ENCODE data around the gene CCDC91.

Gene CCDC91

GRCh38 chr12:28550757-28551704 is 360.8 kb downstream of the CCDC91 start:
- no peaks in the 10 kb centered on the region for H3K79me1 ChIP-seq (replicated peaks; ENCODE audit: low read length, poor library complexity, severe bottlenecking)
- H3K9ac ChIP-seq (ENCODE audit: low read length) = peak overlapping the region; percentile 86
- no peak overlapping the region for H3K14ac ChIP-seq (ENCODE audit: low read length in 2 of 2)
- no peak overlapping the region for H4K8ac ChIP-seq (ENCODE audit: low read length)
- DNase-seq = peak; percentile 40
- peaks cover 1% of the 10 kb centered on the region for H3K4me1 ChIP-seq (ENCODE audit: control insufficient read depth, insufficient read depth, low read depth, low read length)
- H3K36me3 ChIP-seq (ENCODE audit: control insufficient read depth in 1 of 2, insufficient read depth in 2 of 2, low read depth in 1 of 2, low read length in 2 of 2) = no peaks in the 10 kb centered on the region
- no peak overlapping the region for H2BK120ac ChIP-seq (ENCODE audit: low read depth, low read length)
- no peaks in the 10 kb centered on the region for H3K27me3 ChIP-seq (ENCODE audit: control insufficient read depth in 1 of 2, insufficient read depth in 1 of 2, low read length in 2 of 2)
- H2AK5ac ChIP-seq (ENCODE audit: low read length, severe bottlenecking) = no peak overlapping the region
- no peak overlapping the region for H2BK5ac ChIP-seq (ENCODE audit: low read depth, low read length, poor library complexity, severe bottlenecking)
- no peaks in the 10 kb centered on the region for H3K9me3 ChIP-seq (ENCODE audit: control insufficient read depth, low read length)
- no peak overlapping the region for H3K4me2 ChIP-seq (ENCODE audit: low read length, poor library complexity, severe bottlenecking)
- H3K4me3 ChIP-seq (ENCODE audit: insufficient read depth in 1 of 2, low read depth in 1 of 2, low read length in 2 of 2) = peak overlapping the region in 1 of 2 experiments; percentile 11
- 29% methylated on average over 1 of the region's 4 CpGs for WGBS
- no peak overlapping the region for H2BK15ac ChIP-seq (ENCODE audit: low read depth, poor library complexity, severe bottlenecking)
- no peak overlapping the region for H2BK12ac ChIP-seq (ENCODE audit: low read length in 2 of 2)
- no peak overlapping the region for H2AFZ ChIP-seq (ENCODE audit: low read depth, low read length)
- no peak overlapping the region for H3K18ac ChIP-seq (ENCODE audit: low read depth in 1 of 2, low read length in 2 of 2)
- peak overlapping the region; percentile 60 for H3K27ac ChIP-seq (ENCODE audit: low read length, poor library complexity, severe bottlenecking)
- no peak overlapping the region for H3K23ac ChIP-seq (ENCODE audit: low read length in 2 of 2)
- H3K4ac ChIP-seq (ENCODE audit: low read depth in 1 of 2, low read length in 2 of 2) = no peak overlapping the region
- no peak overlapping the region for H4K91ac ChIP-seq (ENCODE audit: low read length)

GRCh38 chr12:28552251-28552970 is 362.2 kb downstream of the CCDC91 start:
- DNase-seq = no peak
- Histone ChIP-seq H3K27ac (ENCODE audit: low read length, poor library complexity, severe bottlenecking) (no peak overlapping the region), H3K9me3 (ENCODE audit: control insufficient read depth, low read length) (no peaks in the 10 kb centered on the region), H2AK5ac (ENCODE audit: low read length, severe bottlenecking) (no peak overlapping the region), H3K79me1 (replicated peaks; ENCODE audit: low read length, poor library complexity, severe bottlenecking) (no peaks in the 10 kb centered on the region), H2BK15ac (ENCODE audit: low read depth, poor library complexity, severe bottlenecking) (no peak overlapping the region), H2BK5ac (ENCODE audit: low read depth, low read length, poor library complexity, severe bottlenecking) (peak overlapping the region; percentile 51), H3K4me1 (ENCODE audit: control insufficient read depth, insufficient read depth, low read depth, low read length) (peaks cover 1% of the 10 kb centered on the region), H2BK120ac (ENCODE audit: low read depth, low read length) (no peak overlapping the region), H3K23ac (ENCODE audit: low read length in 2 of 2) (no peak overlapping the region), H4K91ac (ENCODE audit: low read length) (no peak overlapping the region), H2BK12ac (ENCODE audit: low read length in 2 of 2) (no peak overlapping the region), H2AFZ (ENCODE audit: low read depth, low read length) (no peak overlapping the region), H3K4me2 (ENCODE audit: low read length, poor library complexity, severe bottlenecking) (no peak overlapping the region), H3K36me3 (ENCODE audit: control insufficient read depth in 1 of 2, insufficient read depth in 2 of 2, low read depth in 1 of 2, low read length in 2 of 2) (no peaks in the 10 kb centered on the region), H3K4me3 (ENCODE audit: insufficient read depth in 1 of 2, low read depth in 1 of 2, low read length in 2 of 2) (no peak overlapping the region), H3K4ac (ENCODE audit: low read depth in 1 of 2, low read length in 2 of 2) (no peak overlapping the region), H3K27me3 (ENCODE audit: control insufficient read depth in 1 of 2, insufficient read depth in 1 of 2, low read length in 2 of 2) (no peaks in the 10 kb centered on the region), H3K18ac (ENCODE audit: low read depth in 1 of 2, low read length in 2 of 2) (no peak overlapping the region), H3K9ac (ENCODE audit: low read length) (peak overlapping the region; percentile 86), H4K8ac (ENCODE audit: low read length) (no peak overlapping the region), H3K14ac (ENCODE audit: low read length in 2 of 2) (no peak overlapping the region)
- 95% methylated on average over 3 of the region's 4 CpGs for WGBS

GRCh38 chr12:28555748-28556147 is 365.5 kb downstream of the CCDC91 start:
- no peak overlapping the region for H2AFZ ChIP-seq (ENCODE audit: low read depth, low read length)
- H3K4me1 ChIP-seq (ENCODE audit: control insufficient read depth, insufficient read depth, low read depth, low read length) = no peaks in the 10 kb centered on the region
- no peak overlapping the region for H3K4me2 ChIP-seq (ENCODE audit: low read length, poor library complexity, severe bottlenecking)
- H2BK12ac ChIP-seq (ENCODE audit: low read length in 2 of 2) = no peak overlapping the region
- H4K8ac ChIP-seq (ENCODE audit: low read length) = no peak overlapping the region
- H3K27me3 ChIP-seq (ENCODE audit: control insufficient read depth in 1 of 2, insufficient read depth in 1 of 2, low read length in 2 of 2) = no peaks in the 10 kb centered on the region
- no peak overlapping the region for H3K4me3 ChIP-seq (ENCODE audit: insufficient read depth in 1 of 2, low read depth in 1 of 2, low read length in 2 of 2)
- no peak overlapping the region for H2AK5ac ChIP-seq (ENCODE audit: low read length, severe bottlenecking)
- H3K27ac ChIP-seq (ENCODE audit: low read length, poor library complexity, severe bottlenecking) = no peak overlapping the region
- H3K9me3 ChIP-seq (ENCODE audit: control insufficient read depth, low read length) = no peaks in the 10 kb centered on the region
- WGBS = 100% methylated on average over 1 of the region's 4 CpGs
- no peak overlapping the region for H2BK120ac ChIP-seq (ENCODE audit: low read depth, low read length)
- no peak overlapping the region for H2BK5ac ChIP-seq (ENCODE audit: low read depth, low read length, poor library complexity, severe bottlenecking)
- H3K18ac ChIP-seq (ENCODE audit: low read depth in 1 of 2, low read length in 2 of 2) = no peak overlapping the region
- no peak overlapping the region for H3K23ac ChIP-seq (ENCODE audit: low read length in 2 of 2)
- H4K91ac ChIP-seq (ENCODE audit: low read length) = no peak overlapping the region
- no peaks in the 10 kb centered on the region for H3K36me3 ChIP-seq (ENCODE audit: control insufficient read depth in 1 of 2, insufficient read depth in 2 of 2, low read depth in 1 of 2, low read length in 2 of 2)
- no peak overlapping the region for H3K14ac ChIP-seq (ENCODE audit: low read length in 2 of 2)
- no peak for DNase-seq
- H3K79me1 ChIP-seq (replicated peaks; ENCODE audit: low read length, poor library complexity, severe bottlenecking) = no peaks in the 10 kb centered on the region
- H3K9ac ChIP-seq (ENCODE audit: low read length) = no peak overlapping the region
- no peak overlapping the region for H2BK15ac ChIP-seq (ENCODE audit: low read depth, poor library complexity, severe bottlenecking)
- H3K4ac ChIP-seq (ENCODE audit: low read depth in 1 of 2, low read length in 2 of 2) = no peak overlapping the region

GRCh38 chr12:28558250-28558649 is 368.0 kb downstream of the CCDC91 start:
- Histone ChIP-seq H4K91ac (ENCODE audit: low read length) (no peak overlapping the region), H3K27me3 (ENCODE audit: control insufficient read depth in 1 of 2, insufficient read depth in 1 of 2, low read length in 2 of 2) (no peaks in the 10 kb centered on the region), H4K8ac (ENCODE audit: low read length) (no peak overlapping the region), H3K9me3 (ENCODE audit: control insufficient read depth, low read length) (no peaks in the 10 kb centered on the region), H2BK5ac (ENCODE audit: low read depth, low read length, poor library complexity, severe bottlenecking) (no peak overlapping the region), H3K18ac (ENCODE audit: low read depth in 1 of 2, low read length in 2 of 2) (no peak overlapping the region), H2AK5ac (ENCODE audit: low read length, severe bottlenecking) (no peak overlapping the region), H2BK12ac (ENCODE audit: low read length in 2 of 2) (no peak overlapping the region), H3K4me3 (ENCODE audit: insufficient read depth in 1 of 2, low read depth in 1 of 2, low read length in 2 of 2) (no peak overlapping the region), H3K27ac (ENCODE audit: low read length, poor library complexity, severe bottlenecking) (no peak overlapping the region), H2AFZ (ENCODE audit: low read depth, low read length) (no peak overlapping the region), H2BK15ac (ENCODE audit: low read depth, poor library complexity, severe bottlenecking) (no peak overlapping the region), H3K9ac (ENCODE audit: low read length) (no peak overlapping the region), H3K4me2 (ENCODE audit: low read length, poor library complexity, severe bottlenecking) (no peak overlapping the region), H3K23ac (ENCODE audit: low read length in 2 of 2) (no peak overlapping the region), H2BK120ac (ENCODE audit: low read depth, low read length) (no peak overlapping the region), H3K4ac (ENCODE audit: low read depth in 1 of 2, low read length in 2 of 2) (no peak overlapping the region), H3K36me3 (ENCODE audit: control insufficient read depth in 1 of 2, insufficient read depth in 2 of 2, low read depth in 1 of 2, low read length in 2 of 2) (no peaks in the 10 kb centered on the region), H3K79me1 (replicated peaks; ENCODE audit: low read length, poor library complexity, severe bottlenecking) (no peaks in the 10 kb centered on the region), H3K4me1 (ENCODE audit: control insufficient read depth, insufficient read depth, low read depth, low read length) (no peaks in the 10 kb centered on the region), H3K14ac (ENCODE audit: low read length in 2 of 2) (no peak overlapping the region)
- no CpG with 5 or more reads among the region's 1 CpG for WGBS
- DNase-seq = no peak

All from mesenchymal stem cell (in vitro differentiated cells and primary cell).